EH (cell line): Measurements from ENCODE around the gene RAPGEF5.
"Not testable (repeated sequence)": the region's sequence is repeated elsewhere in the genome, so short reads cannot be mapped to it uniquely, and the experiment has no call there.

Experiments used
- DNase-seq: peaks from one replicate; pipeline ENCODE4 v3.0.0-alpha.2; 2015; ENCODE audit warnings: low read depth

RAPGEF5 gene

GRCh38 chr7:22117222-22117621 is 239.7 kb downstream of the RAPGEF5 start:
- no peak for DNase-seq

- peak; percentile 23 for DNase-seq
Observed at GRCh38 chr7:22116451-22117030, 240.4 kb downstream of the RAPGEF5 start.

- DNase-seq = no peak
Observed at GRCh38 chr7:22115689-22116088, 241.3 kb downstream of the RAPGEF5 start.

DNA sequence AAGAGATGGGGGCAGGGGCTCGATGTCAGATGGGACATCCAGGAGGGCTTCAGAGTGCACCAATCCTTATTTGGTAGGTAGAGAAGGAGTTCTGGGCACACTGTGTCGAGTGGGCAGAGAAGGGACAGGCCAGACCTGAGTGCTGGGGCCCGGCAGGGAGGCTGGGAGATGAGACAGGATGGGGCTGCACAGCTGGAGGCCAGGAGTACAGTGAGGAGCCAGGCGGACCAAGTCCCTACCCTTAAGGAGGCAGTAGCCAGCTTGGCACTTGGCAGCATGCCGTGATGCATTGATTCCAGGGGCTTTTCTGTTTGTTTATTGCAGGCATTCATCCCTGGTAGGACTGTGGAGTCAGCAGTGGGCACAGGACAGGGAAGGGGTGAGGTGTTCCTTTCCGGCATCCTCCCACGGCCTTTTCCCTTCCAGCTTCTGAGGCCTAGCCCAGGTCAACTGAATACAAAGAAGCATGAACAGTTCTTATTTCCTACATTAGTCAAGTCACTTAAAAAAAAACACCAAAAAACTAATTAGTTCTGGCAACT is 242.4 kb downstream of the RAPGEF5 start:
- DNase-seq = no peak

- DNase-seq = no peak
Observed at GRCh38 chr7:22113041-22113440, 243.9 kb downstream of the RAPGEF5 start.

- no peak for DNase-seq
Observed at GRCh38 chr7:22111661-22112060, 245.3 kb downstream of the RAPGEF5 start.

- no peak for DNase-seq
Observed at GRCh38 chr7:22110881-22111280, 246.1 kb downstream of the RAPGEF5 start.

GRCh38 chr7:22110227-22110839 is 246.6 kb downstream of the RAPGEF5 start:
- DNase-seq = peak; percentile 85

- peak; percentile 36 for DNase-seq
Observed at GRCh38 chr7:22109761-22110160, 247.2 kb downstream of the RAPGEF5 start.

DNA sequence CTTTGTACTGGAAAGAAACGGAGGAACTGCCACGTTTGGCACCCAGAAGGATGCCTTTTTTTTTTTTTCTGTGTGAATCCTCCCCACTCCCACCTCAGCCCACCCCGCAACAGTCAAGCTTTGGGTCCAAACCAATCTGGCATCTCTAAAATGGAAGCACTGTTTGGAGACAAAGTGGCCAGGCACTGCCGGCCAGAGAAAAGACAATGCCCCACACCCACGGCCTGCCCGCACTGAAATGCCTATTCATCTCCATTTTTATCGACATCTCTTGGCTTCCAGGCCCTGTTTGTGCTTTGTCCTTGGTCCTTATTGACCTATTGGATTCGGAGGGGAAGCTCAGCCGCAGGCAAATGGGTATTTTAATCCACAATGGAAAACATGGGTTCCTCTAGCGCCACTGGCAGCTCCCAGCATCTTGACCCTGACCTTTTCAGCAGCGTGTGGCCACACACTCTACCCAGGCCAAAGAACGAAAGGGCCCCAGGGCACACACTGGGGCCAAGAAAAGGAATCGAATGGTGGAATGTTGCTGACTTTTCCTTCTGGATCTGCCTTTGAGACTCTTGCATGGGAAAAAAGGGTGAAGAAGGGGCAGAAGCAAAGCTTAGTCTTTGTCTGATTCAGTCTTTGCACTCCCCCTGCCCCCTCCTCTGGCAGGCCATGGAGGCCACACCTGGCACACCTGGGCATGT is 248.7 kb downstream of the RAPGEF5 start:
- DNase-seq = no peak

- DNase-seq = no peak
Observed at GRCh38 chr7:22105550-22105949, 251.4 kb downstream of the RAPGEF5 start.

GRCh38 chr7:22094413-22095342 is 262.3 kb downstream of the RAPGEF5 start:
- DNase-seq = peak; percentile 71

DNA sequence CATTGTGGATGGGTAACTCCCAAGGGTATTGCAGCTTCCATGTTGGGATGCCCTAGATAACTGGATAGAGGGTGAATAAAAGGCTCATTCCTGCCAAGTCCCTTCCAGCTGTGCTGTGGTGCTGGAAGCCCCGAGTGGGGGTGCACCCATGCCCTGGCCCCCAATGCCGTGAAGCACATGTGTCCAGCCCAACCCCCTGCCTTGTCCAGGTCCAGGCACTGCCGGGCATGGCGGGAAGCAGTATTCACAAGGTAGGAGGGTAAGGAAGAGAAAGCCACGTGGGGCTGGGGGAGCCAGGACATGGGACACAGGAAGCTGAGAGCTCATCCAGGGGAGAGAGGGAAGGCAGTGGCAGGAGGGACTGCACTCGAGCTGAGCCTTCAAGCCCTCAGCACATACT is 263.0 kb downstream of the RAPGEF5 start:
- DNase-seq = no peak

DNA sequence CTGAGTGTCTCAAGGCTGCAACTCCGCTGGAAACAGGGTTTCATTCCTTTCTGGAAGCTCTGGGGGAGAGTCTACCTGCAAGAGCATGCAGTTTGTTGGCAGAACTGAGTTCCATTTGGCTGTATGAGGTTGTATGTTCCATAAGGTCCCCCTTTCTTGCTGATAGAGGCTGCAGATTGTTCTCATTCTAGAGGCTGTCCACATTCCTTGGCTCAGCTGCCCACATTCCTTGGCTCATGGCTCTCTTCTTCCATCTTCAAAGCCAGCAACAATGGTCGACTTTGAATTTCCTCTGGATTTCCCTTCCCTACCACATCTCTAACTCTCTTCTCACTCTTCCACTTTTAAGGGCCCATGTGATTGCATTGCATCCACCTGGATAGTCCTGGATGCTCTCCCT is 264.0 kb downstream of the RAPGEF5 start:
- peak; percentile 59 for DNase-seq

DNA sequence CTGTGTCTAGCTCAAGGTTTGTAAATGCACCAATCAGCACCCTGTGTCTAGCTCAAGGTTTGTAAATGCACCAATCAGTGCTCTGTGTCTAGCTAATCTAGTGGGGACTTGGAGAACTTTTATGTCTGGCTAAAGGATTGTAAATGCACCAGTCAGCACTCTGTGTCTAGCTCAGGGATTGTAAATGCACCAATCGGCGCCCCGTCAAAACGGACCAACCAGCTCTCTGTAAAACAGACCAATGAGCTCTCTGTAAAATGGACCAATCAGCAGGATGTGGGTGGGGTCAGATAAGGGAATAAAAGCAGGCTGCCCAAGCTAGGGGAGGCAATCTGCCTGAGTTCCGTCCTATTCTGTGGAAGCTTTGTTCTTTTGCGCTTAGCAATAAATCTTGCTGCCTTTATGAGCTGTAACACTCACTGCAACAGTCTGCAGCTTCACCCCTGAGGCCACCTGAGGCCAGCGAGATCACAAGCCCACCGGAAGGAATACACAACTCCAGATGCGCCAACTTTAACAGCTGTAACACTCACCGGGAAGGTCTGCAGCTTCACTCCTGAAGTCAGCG is 265.9 kb downstream of the RAPGEF5 start:
- not testable (repeated sequence) for DNase-seq

DNA sequence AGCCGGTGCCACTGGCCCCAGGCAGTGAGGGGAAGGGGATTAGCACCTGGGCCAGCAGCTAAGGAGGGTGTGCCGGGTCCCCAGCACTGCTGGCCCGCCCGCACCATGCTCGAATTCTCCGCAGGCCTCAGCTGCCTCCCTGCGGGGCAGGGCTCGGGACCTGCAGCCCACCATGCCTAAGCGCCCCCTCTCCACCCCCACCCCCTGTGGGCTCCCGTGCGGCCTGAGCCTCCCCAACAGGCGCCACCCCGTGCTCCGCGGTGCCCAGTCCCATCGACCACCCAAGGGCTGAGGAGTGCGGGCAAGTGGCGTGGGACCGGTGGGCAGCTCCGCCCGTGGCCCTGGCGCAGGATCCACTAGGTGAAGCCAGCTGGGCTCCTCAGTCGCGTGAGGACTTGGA is 266.4 kb downstream of the RAPGEF5 start:
- no peak for DNase-seq

- no peak for DNase-seq
Observed at GRCh38 chr7:22090107-22090506, 266.8 kb downstream of the RAPGEF5 start.

GRCh38 chr7:22088827-22089226 is 268.1 kb downstream of the RAPGEF5 start:
- no peak for DNase-seq

- no peak for DNase-seq
Observed at GRCh38 chr7:22087861-22088260, 269.1 kb downstream of the RAPGEF5 start.

DNA sequence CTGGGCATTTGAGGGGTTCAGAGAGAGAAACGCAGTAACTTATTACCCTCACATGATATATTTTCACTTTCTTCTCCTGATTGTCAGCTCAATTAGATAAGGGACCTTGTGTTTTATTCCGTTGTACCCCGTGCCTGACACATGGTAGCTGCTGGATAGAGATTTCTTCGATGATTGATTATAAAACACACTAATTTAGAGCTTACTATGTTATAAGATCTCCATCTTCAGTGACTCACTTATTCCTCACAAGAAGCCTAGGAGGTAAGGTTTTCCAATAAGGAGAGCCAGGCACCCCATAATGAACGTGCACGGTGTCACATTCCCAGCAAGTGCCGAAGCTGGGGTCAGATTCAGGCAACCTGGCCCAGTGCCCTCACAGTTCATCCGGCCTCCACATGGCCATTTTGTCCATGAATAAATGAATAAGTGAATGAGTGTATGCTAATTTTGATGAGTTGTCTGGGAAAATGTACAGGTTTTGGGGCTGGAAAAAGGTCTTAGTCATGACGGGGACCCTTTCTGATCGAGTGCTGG is 273.2 kb downstream of the RAPGEF5 start:
- DNase-seq = peak; percentile 22

GRCh38 chr7:22082886-22083703 is 273.9 kb downstream of the RAPGEF5 start:
- DNase-seq = peak; percentile 84
